Ureter (tissue), 1 donor: ENCODE data around the gene EDAR. TPM values are rescaled to one million over a fixed set of nuclear protein-coding genes. Genes with fewer than 3 reads are reported as not detected.

ENCODE experiments used
- DNase-seq: peaks from one replicate; pipeline ENCODE4 v3.0.0-alpha.2; 2020; ENCODE audit warnings: low spot score
- total RNA-seq: library from RNA; stranded (reverse); gene quantifications from one replicate; pipeline ENCODE4 v1.2.4, GENCODE V29; 2023
- donor health status: DM: yes; HTN: yes; CAD: no.

Gene EDAR
- total RNA-seq, 1 donor from 2014 or later: 0.96 TPM

DNA sequence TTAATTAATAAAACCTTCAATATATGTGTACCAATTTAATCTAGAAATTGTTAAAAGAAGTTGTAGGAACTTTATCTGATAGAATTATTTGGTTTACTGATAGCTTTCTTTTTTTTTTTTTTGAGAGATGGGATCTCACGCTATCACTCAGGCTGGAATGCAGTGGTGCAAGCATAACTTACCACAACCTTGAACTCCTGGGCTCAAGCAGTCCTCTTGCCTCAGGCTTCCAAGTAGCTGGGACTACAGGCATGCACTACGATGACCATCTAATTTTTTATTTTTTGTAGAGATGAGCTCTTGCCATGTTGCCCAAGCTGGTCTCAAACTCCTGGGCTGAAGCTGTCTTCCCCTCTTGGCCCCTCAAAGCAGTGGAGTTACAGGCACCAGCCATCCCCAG is 135.6 kb downstream of the EDAR start:
- DNase-seq: no peak

DNA sequence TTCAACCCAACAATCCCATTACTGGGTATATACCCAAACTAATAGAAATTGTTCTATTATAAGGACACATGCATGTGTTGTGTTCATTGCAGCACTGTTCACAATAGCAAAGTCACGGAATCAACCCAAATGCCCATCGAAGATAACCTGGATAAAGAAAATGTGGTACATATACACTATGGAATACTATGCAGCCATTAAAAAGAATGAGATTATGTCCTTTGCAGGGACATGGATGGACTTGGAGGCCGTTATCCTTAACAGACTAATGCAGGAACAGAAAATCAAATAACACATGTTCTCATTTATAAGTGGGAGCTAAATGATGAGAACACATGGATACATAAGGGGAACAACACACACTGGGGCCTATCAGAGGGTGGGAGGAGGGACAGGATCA is 136.6 kb downstream of the EDAR start:
- DNase-seq: no peak

DNA sequence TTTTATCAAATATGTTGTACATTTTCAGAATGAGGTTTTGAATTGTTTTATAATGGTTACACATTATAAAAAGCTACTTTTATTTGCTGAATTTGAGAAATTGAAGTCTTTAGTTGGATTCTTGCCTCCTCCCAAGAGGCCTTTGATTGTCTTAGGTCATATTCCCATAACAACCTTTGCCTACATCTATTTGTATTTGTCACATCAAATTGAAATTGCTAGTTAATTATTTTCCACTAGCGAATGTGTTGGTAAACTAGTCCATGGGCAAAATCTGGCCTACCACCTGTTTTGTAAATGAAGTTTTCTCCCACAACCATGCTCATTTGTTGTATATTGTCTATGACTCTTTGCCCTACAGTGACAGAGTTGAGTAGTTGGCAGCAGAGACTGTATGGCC is 142.0 kb downstream of the EDAR start:
- no peak for DNase-seq

DNA sequence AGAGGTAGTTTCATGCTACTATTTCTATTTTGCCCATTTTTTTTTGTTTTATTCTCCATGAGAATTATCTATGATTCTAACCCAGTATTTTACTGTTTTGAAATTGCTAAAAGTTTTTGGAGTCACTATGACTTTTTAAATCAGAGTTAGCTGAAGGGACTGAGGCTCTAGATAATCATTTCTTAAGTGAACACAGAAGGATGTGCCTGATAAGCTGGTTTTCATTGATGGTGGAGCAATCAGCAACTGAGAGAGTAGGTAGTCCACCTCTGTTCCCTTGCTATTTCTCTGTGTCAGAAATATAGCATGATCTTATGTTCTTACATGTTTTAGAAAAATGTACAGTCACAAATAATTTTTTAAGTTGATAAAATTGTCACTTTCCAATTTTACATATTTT is 143.1 kb downstream of the EDAR start:
- DNase-seq: no peak

Other genes with a start within 250 kb of the EDAR start
- 8.9 TPM for gene CCDC138, start 202.4 kb downstream of the EDAR start, total RNA-seq
- gene SH3RF3, start 140.0 kb upstream of the EDAR start, total RNA-seq: 8.0 TPM